Lung (tissue), 12 donors: ENCODE data around the gene PCNP. TPM values are rescaled to one million over a fixed set of nuclear protein-coding genes. Genes with fewer than 3 reads are reported as not detected.
"Not testable (repeated sequence)": the region's sequence is repeated elsewhere in the genome, so short reads cannot be mapped to it uniquely, and the experiment has no call there.

ENCODE experiments used
- ATAC-seq: fragments of 200-7000 bp; cut with Tn5 transposase; one replicate; pipeline ENCODE4 v1.9.1; 2020; ENCODE audit warnings: moderate number of reproducible peaks; ENCODE audit not compliant: insufficient read depth, low FRiP score
- DNase-seq, 3 donors: peaks; one replicate each; pipeline ENCODE4 v3.0.0-alpha.2; 2013 to 2017
- H3K27ac ChIP-seq, 2 donors: one replicate each; pipeline ENCODE4 v1.5.1; 2013; ENCODE audit warnings: mild to moderate bottlenecking in 2 of 2, moderate library complexity in 2 of 2, control low read depth in 1 of 2, inconsistent platforms in 1 of 2, low read depth in 1 of 2, low read length in 1 of 2
- H3K27me3 ChIP-seq, 3 donors: one replicate each; pipeline ENCODE4 v1.5.1; 2013; ENCODE audit warnings: low read length in 2 of 3; ENCODE audit not compliant: control insufficient read depth in 3 of 3, insufficient read depth in 3 of 3
- H3K36me3 ChIP-seq, 4 donors: one replicate each; pipeline ENCODE4 v1.5.1; 2013; ENCODE audit warnings: low read length in 4 of 4, mild to moderate bottlenecking in 1 of 4, moderate library complexity in 1 of 4; ENCODE audit not compliant: control insufficient read depth in 4 of 4, insufficient read depth in 4 of 4
- H3K4me1 ChIP-seq, 5 donors: one replicate each; pipeline ENCODE4 v1.5.1; 2013; ENCODE audit warnings: low read length in 5 of 5, mild to moderate bottlenecking in 2 of 5, moderate library complexity in 1 of 5; ENCODE audit not compliant: control insufficient read depth in 5 of 5, insufficient read depth in 5 of 5
- H3K4me3 ChIP-seq: one replicate; pipeline ENCODE4 v1.5.1; 2013; ENCODE audit warnings: mild to moderate bottlenecking, control low read depth, moderate library complexity
- H3K9ac ChIP-seq, 2 donors: one replicate each; pipeline ENCODE4 v1.5.1; 2013; ENCODE audit warnings: low read length in 2 of 2, control low read depth in 1 of 2; ENCODE audit not compliant: insufficient read depth in 1 of 2
- H3K9me3 ChIP-seq, 4 donors: one replicate each; pipeline ENCODE4 v1.5.1; 2013; ENCODE audit warnings: low read length in 3 of 4, mild to moderate bottlenecking in 1 of 4, moderate library complexity in 1 of 4; ENCODE audit not compliant: control insufficient read depth in 4 of 4, insufficient read depth in 3 of 4
- WGBS, 2 donors: extraction: QIAGEN DNeasy Blood & Tissue Kit; methylation state at CpG; one replicate each; pipeline ENCODE4 v1.1.7; 2013; 5-methylcytosine and 5-hydroxymethylcytosine counted together
- polyA plus RNA-seq, 2 donors: library from polyadenylated mRNA; stranded (reverse); fragments of 200-250 nt; gene quantifications; one replicate each; pipeline ENCODE4 v1.2.1, GENCODE V29; 2013
- total RNA-seq, 2 donors: library from RNA; depleted of rRNA in 1 of 2; stranded (reverse); fragments of >200 nt in 1 of 2; gene quantifications; one replicate each; pipeline ENCODE4 v1.2.1, GENCODE V29; 2014 to 2021
- TF ChIP-seq, protein P1 (sequence below): IDR thresholded peaks from 2 replicates; pipeline ENCODE4 v1.5.1; 2012; ENCODE audit warnings: mild to moderate bottlenecking; ENCODE audit errors: control extremely low read depth, extremely low read depth
- donor health status: control.
- donor health status: control.
- donor health status: Bipolar disorder and iron deficiency.
- donor health status: healthy.
- donor health status: DM: yes; HTN: yes; CAD: no.

Gene PCNP
- total and polyA plus RNA-seq, 4 donors = 73.1 to 195 (median 99.7) TPM

DNA sequence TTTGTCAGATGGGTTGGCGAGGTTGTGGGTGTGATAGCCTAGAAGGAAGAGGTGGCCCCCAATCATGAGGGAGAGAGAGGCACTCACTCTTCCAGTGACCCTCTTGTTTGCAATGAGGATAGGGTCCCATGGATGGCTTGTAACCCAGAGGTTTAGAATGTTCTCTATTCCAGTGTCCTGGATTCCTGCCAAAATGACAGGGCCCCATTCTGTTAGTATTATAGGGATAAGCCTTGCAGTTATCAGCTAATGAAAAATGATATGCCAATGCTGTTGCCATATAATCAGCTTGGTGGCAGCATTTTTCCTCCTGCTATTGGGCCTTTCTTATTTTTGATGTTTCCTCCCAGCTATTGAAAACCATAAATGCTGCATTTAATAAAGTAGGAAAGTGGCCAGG lies 37.7 kb upstream of the PCNP start:
- 93% methylated on average over 1 of the region's 1 CpG for WGBS, 2 donors
- ATAC-seq (no peak), DNase-seq (no peak)
- no peak overlapping the region for H3K27ac ChIP-seq
- H3K9ac ChIP-seq = no peak overlapping the region
- no peak overlapping the region for H3K4me3 ChIP-seq
- no peaks in the 10 kb centered on the region for H3K27me3 ChIP-seq
- no peaks in the 10 kb centered on the region for H3K36me3 ChIP-seq
- H3K9me3 ChIP-seq = no peaks in the 10 kb centered on the region
- TF ChIP-seq, protein P1, sequence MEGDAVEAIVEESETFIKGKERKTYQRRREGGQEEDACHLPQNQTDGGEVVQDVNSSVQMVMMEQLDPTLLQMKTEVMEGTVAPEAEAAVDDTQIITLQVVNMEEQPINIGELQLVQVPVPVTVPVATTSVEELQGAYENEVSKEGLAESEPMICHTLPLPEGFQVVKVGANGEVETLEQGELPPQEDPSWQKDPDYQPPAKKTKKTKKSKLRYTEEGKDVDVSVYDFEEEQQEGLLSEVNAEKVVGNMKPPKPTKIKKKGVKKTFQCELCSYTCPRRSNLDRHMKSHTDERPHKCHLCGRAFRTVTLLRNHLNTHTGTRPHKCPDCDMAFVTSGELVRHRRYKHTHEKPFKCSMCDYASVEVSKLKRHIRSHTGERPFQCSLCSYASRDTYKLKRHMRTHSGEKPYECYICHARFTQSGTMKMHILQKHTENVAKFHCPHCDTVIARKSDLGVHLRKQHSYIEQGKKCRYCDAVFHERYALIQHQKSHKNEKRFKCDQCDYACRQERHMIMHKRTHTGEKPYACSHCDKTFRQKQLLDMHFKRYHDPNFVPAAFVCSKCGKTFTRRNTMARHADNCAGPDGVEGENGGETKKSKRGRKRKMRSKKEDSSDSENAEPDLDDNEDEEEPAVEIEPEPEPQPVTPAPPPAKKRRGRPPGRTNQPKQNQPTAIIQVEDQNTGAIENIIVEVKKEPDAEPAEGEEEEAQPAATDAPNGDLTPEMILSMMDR = no peak
- H3K4me1 ChIP-seq = no peaks in the 10 kb centered on the region

DNA sequence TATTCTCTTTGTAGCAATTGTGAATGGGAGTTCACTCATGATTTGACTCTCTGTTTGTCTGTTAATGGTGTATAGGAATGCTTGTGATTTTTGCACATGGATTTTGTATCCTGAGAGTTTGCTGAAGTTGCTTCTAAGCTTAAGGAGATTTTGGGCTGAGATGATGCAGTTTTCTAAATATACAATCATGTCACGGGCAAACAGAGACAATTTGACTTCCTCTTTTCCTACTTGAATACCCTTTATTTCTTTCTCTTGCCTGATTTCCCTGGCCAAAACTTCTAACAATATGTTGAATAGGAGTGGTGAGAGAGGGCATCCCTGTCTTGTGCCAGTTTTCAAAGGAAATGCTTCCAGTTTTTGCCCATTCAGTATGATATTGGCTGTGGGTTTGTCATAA lies 37.0 kb upstream of the PCNP start:
- not testable (repeated sequence) for ATAC-seq, H3K4me3 ChIP-seq, H3K27me3 ChIP-seq, DNase-seq, H3K27ac ChIP-seq, H3K9ac ChIP-seq, H3K4me1 ChIP-seq, H3K36me3 ChIP-seq, H3K9me3 ChIP-seq
- 52 to 56% methylated on average over 1 of the region's 1 CpG for WGBS, 2 donors

DNA sequence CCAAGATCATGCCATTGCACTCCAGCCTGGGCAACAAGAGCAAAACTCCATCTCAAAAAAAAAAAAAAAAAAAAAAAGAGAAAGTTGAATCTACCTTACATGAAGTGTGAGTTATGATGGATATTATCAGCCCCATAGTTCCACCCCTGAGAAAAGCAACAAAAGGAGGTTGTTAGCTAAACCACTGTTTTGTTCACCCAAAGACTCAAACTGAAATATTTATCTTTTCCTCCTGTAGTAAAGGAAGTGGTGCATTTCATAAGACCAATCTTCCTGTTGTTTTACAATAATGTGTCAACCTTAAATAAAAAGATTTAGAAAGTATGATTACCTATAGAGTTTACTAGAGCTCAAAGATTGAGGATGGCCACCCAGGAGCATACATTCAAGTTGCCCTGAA lies 31.0 kb upstream of the PCNP start:
- Histone ChIP-seq H3K9ac (no peak overlapping the region), H3K27me3 (no peaks in the 10 kb centered on the region), H3K4me1 (peaks cover 0 to 4% (median 0%) of the 10 kb centered on the region in 5 donors), H3K9me3 (no peaks in the 10 kb centered on the region), H3K36me3 (no peaks in the 10 kb centered on the region), H3K27ac (no peak overlapping the region), H3K4me3 (no peak overlapping the region)
- ATAC-seq (no peak), DNase-seq (no peak)
- TF ChIP-seq, protein P1 = no peak

DNA sequence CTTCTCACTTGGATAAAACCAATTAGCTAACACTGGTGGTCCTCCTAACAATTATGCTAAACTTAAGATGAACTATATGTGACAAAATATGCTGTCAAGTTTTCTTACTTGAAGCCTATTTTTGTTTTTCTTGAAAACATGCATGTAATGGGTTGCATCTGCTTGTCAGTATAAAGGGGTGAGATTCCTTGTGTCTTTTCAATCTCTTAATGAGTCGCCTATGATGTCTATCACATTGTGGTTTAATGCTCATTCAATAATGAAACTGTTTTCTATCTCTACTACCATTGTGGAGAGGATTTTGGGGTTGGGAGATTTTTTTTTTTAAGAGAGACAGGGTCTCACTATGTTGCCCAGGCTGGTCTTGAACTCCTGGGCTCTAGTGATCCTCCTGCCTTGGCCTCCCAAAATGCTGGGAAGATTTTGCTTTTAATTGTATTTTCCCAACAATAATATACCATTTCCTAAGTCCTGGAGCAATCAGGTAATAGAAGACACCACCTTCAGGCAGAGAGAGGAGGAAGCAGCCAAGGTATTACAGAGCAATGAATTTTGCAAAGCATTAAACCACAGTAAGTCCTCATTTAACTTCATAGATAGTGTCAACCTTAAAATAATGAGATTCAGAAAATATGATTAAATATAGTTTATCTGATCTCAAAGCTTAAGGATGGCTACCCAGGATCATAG lies 29.7 kb upstream of the PCNP start:
- no peak for ATAC-seq
- peak in 2 of 3 donors; percentile 80 to 89 for DNase-seq
- Histone ChIP-seq H3K4me1 (peaks cover 0 to 4% (median 0%) of the 10 kb centered on the region in 5 donors), H3K9me3 (no peaks in the 10 kb centered on the region), H3K36me3 (no peaks in the 10 kb centered on the region), H3K9ac (no peak overlapping the region), H3K27ac (no peak overlapping the region), H3K4me3 (no peak overlapping the region), H3K27me3 (no peaks in the 10 kb centered on the region)
- TF ChIP-seq, protein P1 = no peak
- WGBS, 2 donors = 84 to 86% methylated on average over 1 of the region's 1 CpG
